A549 treated with DMSO at 1 μM for 4 hours (cell line): Measurements from ENCODE around the gene OVOL3. TPM values are rescaled to one million over a fixed set of nuclear protein-coding genes. Genes with fewer than 3 reads are reported as not detected.

ENCODE experiments used
- total RNA-seq: library from RNA; stranded (reverse); fragments of 200-300 nt; extraction: Qiagen RNA extraction; gene quantifications from 5 replicates; pipeline ENCODE4 v1.2.3, GENCODE V29; 2022; ENCODE audit warnings: low read depth

The OVOL3 gene
- total RNA-seq: 0.36 to 0.52 TPM (median 0.37 TPM) in 4 of 5 replicates, not detected in the other

GRCh38 chr19:36110487-36111199 is at the start of gene OVOL3:
Gene OVOL3, plus strand, starts transcription at chr19:36111143. Its CDS starts 60 bp downstream, at chr19:36111203.

GRCh38 chr19:36114721-36115452 is 3.9 kb downstream of the OVOL3 start, which contains the start of gene POLR2I:
Gene POLR2I, minus strand, starts transcription at chr19:36114875. Its CDS starts 19 bp downstream, at chr19:36114856.

GRCh38 chr19:36115453-36116343 is 4.8 kb downstream of the OVOL3 start, which contains the start of gene TBCB:
Gene TBCB, plus strand, starts transcription at chr19:36115468. Its CDS starts 93 bp downstream, at chr19:36115561.

GRCh38 chr19:36139473-36140303 is 28.7 kb downstream of the OVOL3 start, which contains the start of gene CAPNS1:
Gene CAPNS1, plus strand, starts transcription at chr19:36140066. Its CDS starts 946 bp downstream, at chr19:36141012.

GRCh38 chr19:36152352-36153091 is 41.6 kb downstream of the OVOL3 start, which contains the start of gene COX7A1:
Gene COX7A1, minus strand, starts transcription at chr19:36152447. Its CDS starts 40 bp downstream, at chr19:36152407.

Other genes starting within 250 kb of the OVOL3 start
- 82.7 to 99.7 TPM (median 88.7 TPM) in 5 replicates for gene APLP1, start 242.6 kb upstream of the OVOL3 start, total RNA-seq
- 6.5 to 8.9 TPM (median 7.4 TPM) in 5 replicates for gene NFKBID, start 210.6 kb upstream of the OVOL3 start, total RNA-seq
- gene HCST, start 208.6 kb upstream of the OVOL3 start, total RNA-seq: 0.25 to 0.75 TPM (median 0.60 TPM) in 3 of 5 replicates, not detected in the others
- gene TYROBP, start 202.8 kb upstream of the OVOL3 start, total RNA-seq: 0.31 TPM in 1 of 5 replicates, not detected in the others
- gene LRFN3, start 174.8 kb upstream of the OVOL3 start, total RNA-seq: 11.7 to 28.8 TPM (median 20.5 TPM) in 5 replicates
- 36.8 to 48.3 TPM (median 46.4 TPM) in 5 replicates for gene SDHAF1, start 116.0 kb upstream of the OVOL3 start, total RNA-seq
- 0.17 to 0.63 TPM (median 0.31 TPM) in 5 replicates for gene SYNE4, start 102.3 kb upstream of the OVOL3 start, total RNA-seq
- 23.6 to 26.4 TPM (median 24.6 TPM) in 5 replicates for gene ALKBH6, start 96.9 kb upstream of the OVOL3 start, total RNA-seq
- 0.49 to 1.2 TPM (median 0.69 TPM) in 5 replicates for gene CLIP3, start 78.3 kb upstream of the OVOL3 start, total RNA-seq
- 4.7 to 7.1 TPM (median 5.8 TPM) in 5 replicates for gene THAP8, start 56.9 kb upstream of the OVOL3 start, total RNA-seq
- gene WDR62, start 56.2 kb upstream of the OVOL3 start, total RNA-seq: 23.0 to 30.7 TPM (median 27.6 TPM) in 5 replicates
- gene POLR2I, start 3.7 kb downstream of the OVOL3 start, total RNA-seq: 220 to 257 TPM (median 244 TPM) in 5 replicates
- 430 to 525 TPM (median 509 TPM) in 5 replicates for gene TBCB, start 4.3 kb downstream of the OVOL3 start, total RNA-seq
- 1,600 to 2,176 TPM (median 2,055 TPM) in 5 replicates for gene CAPNS1, start 28.9 kb downstream of the OVOL3 start, total RNA-seq
- not detected in 5 replicates for gene COX7A1, start 41.3 kb downstream of the OVOL3 start, total RNA-seq
- 4.0 to 4.8 TPM (median 4.2 TPM) in 5 replicates for gene ZNF565, start 103.5 kb downstream of the OVOL3 start, total RNA-seq
- 126 to 169 TPM (median 139 TPM) in 5 replicates for gene ZNF146, start 104.0 kb downstream of the OVOL3 start, total RNA-seq